Smooth muscle cell (in vitro differentiated cells): Measurements from ENCODE around the gene RAB14. TPM values are rescaled to one million over a fixed set of nuclear protein-coding genes. Genes with fewer than 3 reads are reported as not detected.

Source experiments
- DNase-seq: peaks from one replicate; lab custom pipeline; 2025; ENCODE audit not compliant: unreplicated experiment; lab: John Stamatoyannopoulos, UW
- H2AFZ ChIP-seq: fragments of 200-600 bp; sonication (generic); 2 replicates; pipeline ENCODE4 v1.6.0; 2016; ENCODE audit warnings: antibody characterized with exemption, low read depth, mild to moderate bottlenecking
- H3F3A ChIP-seq: fragments of 200-600 bp; sonication (generic); 2 replicates; pipeline ENCODE4 v1.6.0; 2017; ENCODE audit warnings: antibody characterized with exemption, low read depth
- H3K27ac ChIP-seq: fragments of 200-600 bp; sonication (generic); 2 replicates; pipeline ENCODE4 v1.5.1; 2016; ENCODE audit warnings: low read depth, mild to moderate bottlenecking
- H3K27me3 ChIP-seq: fragments of 200-600 bp; sonication (generic); 2 replicates; pipeline ENCODE4 v1.6.1; 2016; ENCODE audit warnings: low read depth, mild to moderate bottlenecking
- H3K36me3 ChIP-seq: fragments of 200-600 bp; sonication (generic); 2 replicates; pipeline ENCODE4 v1.5.1; 2016; ENCODE audit warnings: low read depth
- H3K4me1 ChIP-seq: fragments of 200-600 bp; sonication (generic); 2 replicates; pipeline ENCODE4 v1.5.1; 2016; ENCODE audit warnings: low read depth
- H3K4me2 ChIP-seq: fragments of 200-600 bp; sonication (generic); 2 replicates; pipeline ENCODE4 v1.6.0; 2016; ENCODE audit warnings: mild to moderate bottlenecking
- H3K4me3 ChIP-seq: fragments of 200-600 bp; sonication (generic); 2 replicates; pipeline ENCODE4 v1.5.1; 2016; ENCODE audit warnings: mild to moderate bottlenecking
- H3K79me2 ChIP-seq: fragments of 200-600 bp; sonication (generic); 2 replicates; pipeline ENCODE4 v1.6.0; 2016; ENCODE audit warnings: low read depth, mild to moderate bottlenecking
- H3K9ac ChIP-seq: fragments of 200-600 bp; sonication (generic); 2 replicates; pipeline ENCODE4 v1.6.0; 2016; ENCODE audit warnings: low read depth
- H3K9me3 ChIP-seq: fragments of 200-600 bp; sonication (generic); replicated peaks from 2 replicates; pipeline ENCODE4 v1.5.1; 2016; ENCODE audit warnings: low read depth
- H4K20me1 ChIP-seq: fragments of 200-600 bp; sonication (generic); 2 replicates; pipeline ENCODE4 v1.6.0; 2016; ENCODE audit warnings: low read depth
- CTCF ChIP-seq: fragments of 200-600 bp; sonication (generic); IDR thresholded peaks from 2 replicates; pipeline ENCODE4 v1.5.1; 2017; ENCODE audit warnings: borderline replicate concordance, mild to moderate bottlenecking, antibody characterized with exemption; ENCODE audit not compliant: insufficient read depth, poor library complexity, severe bottlenecking
- WGBS: methylation state at CpG from one replicate; pipeline ENCODE4 v1.1.7; 2016; ENCODE audit warnings: low lambda C conversion rate; 5-methylcytosine and 5-hydroxymethylcytosine counted together
- polyA plus RNA-seq: library from polyadenylated mRNA; unstranded; fragments of >200 nt; fragmentation: Nextera tagmentation; extraction: Ambion mirVana; gene quantifications from 2 replicates; pipeline ENCODE4 v1.2.1, GENCODE V29; 2016
- total RNA-seq: library from RNA; depleted of rRNA; stranded (reverse); fragments of >200 nt; gene quantifications from 2 replicates; pipeline ENCODE4 v1.2.3, GENCODE V29; 2014

Gene RAB14
- total and polyA plus RNA-seq, 2 experiments from 2014 or later = 49.3 to 51.4 TPM

GRCh38 chr9:121201045-121201737 lies 478 bp downstream of the RAB14 start:
- no peaks in the 10 kb centered on the region for H3K27me3 ChIP-seq
- H4K20me1 ChIP-seq = peaks cover 49% of the 10 kb centered on the region
- no peak for DNase-seq
- TF ChIP-seq CTCF = no peak
- peak overlapping the region; percentile 96 for H3K4me3 ChIP-seq
- H3K4me2 ChIP-seq = peak overlapping the region; percentile 99
- H3K27ac ChIP-seq = peak overlapping the region; percentile 77
- no peaks in the 10 kb centered on the region for H3K36me3 ChIP-seq
- H3K4me1 ChIP-seq = peaks cover 40% of the 10 kb centered on the region
- peaks cover 54% of the 10 kb centered on the region for H3K79me2 ChIP-seq
- H3K9ac ChIP-seq = peak overlapping the region; percentile 93
- H3K9me3 ChIP-seq = no peaks in the 10 kb centered on the region
- H3F3A ChIP-seq = no peaks in the 10 kb centered on the region
- peak overlapping the region; percentile 76 for H2AFZ ChIP-seq
- WGBS = 1% methylated on average over 59 of the region's 81 CpGs

GRCh38 chr9:121200356-121200755 lies 1.3 kb downstream of the RAB14 start:
- no peak for TF ChIP-seq CTCF
- 55% methylated on average over 4 of the region's 4 CpGs for WGBS
- Histone ChIP-seq H4K20me1 (peaks cover 58% of the 10 kb centered on the region), H3K4me1 (peaks cover 44% of the 10 kb centered on the region), H2AFZ (no peak overlapping the region), H3K27ac (peak overlapping the region; percentile 77), H3K4me2 (peak overlapping the region; percentile 99), H3K79me2 (peaks cover 63% of the 10 kb centered on the region), H3K9ac (peak overlapping the region; percentile 93), H3K4me3 (peak overlapping the region; percentile 96), H3K36me3 (no peaks in the 10 kb centered on the region), H3K27me3 (no peaks in the 10 kb centered on the region), H3K9me3 (no peaks in the 10 kb centered on the region), H3F3A (no peaks in the 10 kb centered on the region)
- DNase-seq = no peak

- no peak for TF ChIP-seq CTCF
- Histone ChIP-seq H3K9me3 (no peaks in the 10 kb centered on the region), H3K9ac (no peak overlapping the region), H3K4me2 (peak overlapping the region; percentile 99), H4K20me1 (peaks cover 62% of the 10 kb centered on the region), H3K27me3 (no peaks in the 10 kb centered on the region), H3K27ac (no peak overlapping the region), H3F3A (no peaks in the 10 kb centered on the region), H3K36me3 (no peaks in the 10 kb centered on the region), H3K4me3 (peak overlapping the region; percentile 96), H3K4me1 (peaks cover 44% of the 10 kb centered on the region), H2AFZ (no peak overlapping the region), H3K79me2 (peaks cover 67% of the 10 kb centered on the region)
- WGBS = 8% methylated on average over 2 of the region's 2 CpGs
- DNase-seq = no peak
Observed at GRCh38 chr9:121199921-121200320, 1.7 kb downstream of the RAB14 start.

DNA sequence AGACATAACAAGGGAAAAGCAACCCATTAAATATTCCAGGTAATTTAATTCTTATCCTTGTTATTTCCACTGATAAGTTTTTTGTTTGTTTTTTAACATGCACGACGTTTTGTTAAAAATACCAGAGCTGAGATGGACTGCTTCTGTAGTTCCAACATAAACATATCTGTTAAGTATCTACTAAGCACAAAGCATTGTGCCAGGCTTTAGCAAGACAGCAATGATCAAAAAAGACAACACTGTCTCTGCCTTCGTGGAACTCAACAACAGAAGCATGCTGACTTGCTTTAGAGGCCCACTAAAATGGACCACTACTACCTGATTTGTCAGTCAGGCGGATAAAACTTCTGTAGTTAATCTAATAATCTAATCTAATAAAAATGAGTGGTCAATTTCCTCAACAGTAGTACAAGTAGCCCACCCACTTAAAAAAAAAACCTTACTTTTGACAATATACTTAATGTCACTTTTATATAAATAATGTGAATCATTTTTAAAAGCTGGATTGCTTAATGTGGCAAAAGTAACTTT lies 3.1 kb downstream of the RAB14 start:
- Histone ChIP-seq H3K9me3 (no peaks in the 10 kb centered on the region), H3K27me3 (no peaks in the 10 kb centered on the region), H3K36me3 (no peaks in the 10 kb centered on the region), H3K9ac (no peak overlapping the region), H4K20me1 (peaks cover 75% of the 10 kb centered on the region), H3K4me2 (peak overlapping the region; percentile 99), H2AFZ (no peak overlapping the region), H3F3A (no peaks in the 10 kb centered on the region), H3K4me3 (peak overlapping the region; percentile 96), H3K27ac (no peak overlapping the region), H3K4me1 (peaks cover 44% of the 10 kb centered on the region), H3K79me2 (peaks cover 80% of the 10 kb centered on the region)
- no peak for DNase-seq
- 55% methylated on average over 4 of the region's 4 CpGs for WGBS
- TF ChIP-seq CTCF = no peak
